ENCODE measurements around the gene ANKRD39. TPM values are rescaled to one million over a fixed set of nuclear protein-coding genes. Genes with fewer than 3 reads are reported as not detected.
"Not testable (repeated sequence)": the region's sequence is repeated elsewhere in the genome, so short reads cannot be mapped to it uniquely, and the experiment has no call there.

ANKRD39 gene
- total RNA-seq, 2 experiments from 2014 or later: 23.0 to 23.6 TPM

DNA sequence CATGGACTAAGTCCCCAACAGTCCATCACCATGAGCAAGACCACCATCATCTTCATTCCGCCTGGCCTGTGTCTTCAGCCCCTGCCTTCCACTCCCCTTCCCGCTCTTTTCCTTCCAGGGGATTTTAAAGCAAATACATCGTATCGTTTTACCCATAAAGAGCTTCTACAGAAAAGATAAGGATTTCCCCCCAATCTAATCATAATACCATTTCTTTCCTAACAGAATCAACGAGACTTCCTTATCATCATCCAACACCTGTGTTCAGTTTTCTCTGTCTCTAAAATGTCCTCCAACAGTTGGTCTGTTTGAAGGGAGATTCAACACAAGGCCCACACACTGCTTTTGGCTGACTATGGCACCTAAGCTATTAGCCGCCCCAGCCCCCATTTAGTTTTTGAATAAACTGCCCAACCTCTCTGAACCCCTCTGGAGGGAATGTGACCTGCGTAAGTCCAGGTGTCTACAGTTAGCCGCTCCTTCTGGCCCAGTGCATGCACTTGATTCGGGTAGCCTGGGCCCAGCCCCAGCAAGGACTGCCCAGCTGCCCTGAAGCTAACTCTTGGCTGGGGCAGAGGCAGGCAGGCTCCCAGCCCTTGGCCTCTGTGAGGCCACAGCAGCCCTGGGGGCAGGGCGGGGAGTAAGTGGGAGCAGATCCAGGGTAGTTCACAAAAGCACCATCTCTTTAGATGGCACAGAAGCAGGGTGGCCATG, 37.4 kb upstream of the ANKRD39 start:
- Mint-ChIP-seq H3K36me3 (ENCODE audit: low read depth) (no peaks in the 10 kb centered on the region), H3K27ac (no peak overlapping the region), H3K27me3 (no peaks in the 10 kb centered on the region), H3K9me3 (ENCODE audit: low read depth) (no peaks in the 10 kb centered on the region), H3K4me3 (peak overlapping the region; percentile 35), H3K4me1 (peaks cover 52% of the 10 kb centered on the region)
- ATAC-seq: peak; percentile 23
- no peak for DNase-seq
- intact Hi-C loops (cut with DNase I, micrococcal nuclease): no loop called here
- ChIA-PET POLR2A (interaction anchor here (0.6 kb wide), 1 partner anchor 38 kb away, joined by 3 read pairs; the partner anchor contains the start of gene ANKRD39), CTCF (interaction anchor here (0.9 to 1.5 kb wide), 2 partner anchors 20 to 37 kb away, joined by 3 to 4 read pairs; partner anchors contain the start of gene ANKRD39)

DNA sequence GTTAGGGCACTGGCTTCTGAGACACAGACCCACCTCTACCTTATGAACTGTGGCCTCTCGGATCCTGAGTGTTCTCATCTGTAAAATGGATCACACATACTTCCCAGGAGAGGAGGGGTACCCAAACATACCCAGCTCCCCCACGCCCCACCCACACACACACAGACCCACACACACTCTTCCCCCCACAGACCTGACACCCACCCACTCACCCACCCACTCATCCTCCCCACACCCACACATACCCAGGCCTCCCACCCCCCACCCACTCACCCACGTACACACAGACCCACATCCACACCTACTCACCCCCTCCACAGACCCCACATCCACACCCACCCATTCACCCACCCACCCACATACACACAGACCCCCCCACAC, 36.3 kb upstream of the ANKRD39 start:
- Mint-ChIP-seq H3K27ac (no peak overlapping the region), H3K27me3 (no peaks in the 10 kb centered on the region), H3K4me1 (peaks cover 54% of the 10 kb centered on the region), H3K9me3 (ENCODE audit: low read depth) (no peaks in the 10 kb centered on the region), H3K36me3 (ENCODE audit: low read depth) (no peaks in the 10 kb centered on the region), H3K4me3 (no peak overlapping the region)
- ChIA-PET CTCF (no interaction called here), POLR2A (no interaction called here)
- intact Hi-C loops (cut with DNase I, micrococcal nuclease): loop anchor here in 1 of 2 experiments (5.0 kb wide), 1 partner anchor 43 kb away; no protein-coding TSS in a partner anchor
- ATAC-seq: no peak
- DNase-seq: no peak

DNA sequence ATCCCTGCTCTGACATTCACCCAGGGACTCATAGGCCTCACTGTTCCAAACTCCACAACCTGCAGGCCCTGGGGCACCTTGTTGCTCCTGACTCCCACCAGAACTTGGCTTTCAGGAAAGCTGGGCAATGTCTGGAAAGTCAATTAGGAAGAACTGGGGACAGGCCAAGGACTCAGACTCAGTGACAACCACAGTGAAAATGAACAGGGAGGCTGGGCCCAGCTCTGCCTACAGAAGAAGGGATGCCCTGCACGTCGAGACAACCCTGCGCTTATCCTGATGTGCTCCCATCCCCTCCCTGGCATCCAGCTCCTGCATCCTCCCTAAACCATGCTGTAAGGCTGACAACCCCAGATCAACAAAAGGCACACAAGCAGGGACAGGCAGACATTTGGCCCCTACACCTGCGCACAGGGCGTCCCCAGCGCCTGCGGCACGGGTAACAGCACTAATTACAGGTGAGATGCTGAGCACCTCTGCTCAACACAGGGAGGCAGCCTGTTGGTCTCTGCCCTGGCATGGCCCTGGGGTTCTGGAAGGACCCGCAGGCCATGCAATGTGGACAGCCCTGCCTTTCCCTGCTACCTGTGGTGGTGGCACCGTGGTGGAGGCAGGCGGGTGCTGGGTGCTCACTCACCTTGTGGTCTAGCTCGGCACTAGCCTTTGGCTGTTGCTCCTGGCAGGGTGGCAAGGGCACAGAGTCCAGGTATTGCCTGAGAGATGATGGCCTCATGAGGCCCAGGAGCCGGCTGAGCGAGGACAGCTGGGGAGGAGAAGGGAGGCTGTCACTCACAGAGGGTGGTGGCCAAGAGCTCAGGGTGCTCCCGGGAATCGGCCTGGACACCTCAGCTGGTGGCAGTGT, 35.7 kb upstream of the ANKRD39 start:
- no peaks in the 10 kb centered on the region for H3K36me3 Mint-ChIP-seq (ENCODE audit: low read depth)
- intact Hi-C loops (cut with DNase I, micrococcal nuclease): loop anchor here in 1 of 2 experiments (5.0 kb wide), 1 partner anchor 44 kb away; no protein-coding TSS in a partner anchor
- H3K4me3 Mint-ChIP-seq: no peak overlapping the region
- CTCF ChIA-PET: no interaction called here
- ATAC-seq (no peak), DNase-seq (no peak)
- POLR2A ChIA-PET: no interaction called here
- H3K27me3 Mint-ChIP-seq: no peaks in the 10 kb centered on the region
- no peaks in the 10 kb centered on the region for H3K9me3 Mint-ChIP-seq (ENCODE audit: low read depth)
- H3K27ac Mint-ChIP-seq: no peak overlapping the region
- H3K4me1 Mint-ChIP-seq: peaks cover 54% of the 10 kb centered on the region

DNA sequence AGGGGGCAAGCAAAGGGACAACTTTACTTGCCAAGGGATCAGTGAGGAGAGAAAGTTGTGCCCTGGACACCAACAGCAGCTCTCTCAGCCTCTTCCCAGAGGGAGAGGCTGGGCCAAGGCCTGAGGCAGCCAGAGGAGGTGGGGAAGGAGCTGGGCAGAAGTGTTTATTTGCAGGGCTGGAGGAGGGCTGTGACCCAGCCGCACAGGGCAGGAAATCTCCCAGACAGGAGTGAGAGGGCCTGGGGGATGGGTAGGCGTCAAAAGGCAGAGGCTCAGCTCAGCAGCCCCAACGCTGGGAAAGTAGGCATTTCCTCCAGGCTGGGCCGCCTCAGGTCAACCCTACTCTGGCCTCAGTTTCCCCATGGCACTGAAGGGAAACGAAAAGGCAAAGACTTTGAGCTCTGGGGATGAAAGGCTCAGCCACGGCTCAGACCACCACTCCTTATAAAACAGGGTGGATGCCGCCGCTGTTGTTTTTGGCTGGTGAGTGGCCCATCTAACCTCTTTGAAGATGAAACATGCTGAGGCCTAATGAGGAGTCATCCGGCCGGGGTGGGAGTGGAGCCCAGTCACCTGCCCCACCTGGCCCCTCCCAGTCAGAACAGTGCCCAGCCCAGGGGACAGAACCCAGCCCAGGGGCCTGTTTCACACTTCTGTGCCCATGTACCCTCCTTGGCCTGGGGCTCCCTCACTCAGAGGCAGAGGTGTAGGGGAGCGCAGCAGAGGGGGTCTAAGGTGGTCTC, 33.9 kb upstream of the ANKRD39 start:
- intact Hi-C loops (cut with DNase I, micrococcal nuclease): loop anchor here in 1 of 2 experiments (5.0 kb wide), 1 partner anchor 46 kb away; no protein-coding TSS in a partner anchor
- Mint-ChIP-seq H3K36me3 (ENCODE audit: low read depth) (no peaks in the 10 kb centered on the region), H3K27me3 (no peaks in the 10 kb centered on the region), H3K4me3 (no peak overlapping the region), H3K27ac (no peak overlapping the region), H3K9me3 (ENCODE audit: low read depth) (no peaks in the 10 kb centered on the region), H3K4me1 (peaks cover 57% of the 10 kb centered on the region)
- DNase-seq (no peak), ATAC-seq (no peak)
- ChIA-PET CTCF (interaction anchor here (1.0 to 1.1 kb wide), 3 partner anchors 18 to 61 kb away, joined by 3 read pairs; no protein-coding TSS in a partner anchor), POLR2A (no interaction called here)

DNA sequence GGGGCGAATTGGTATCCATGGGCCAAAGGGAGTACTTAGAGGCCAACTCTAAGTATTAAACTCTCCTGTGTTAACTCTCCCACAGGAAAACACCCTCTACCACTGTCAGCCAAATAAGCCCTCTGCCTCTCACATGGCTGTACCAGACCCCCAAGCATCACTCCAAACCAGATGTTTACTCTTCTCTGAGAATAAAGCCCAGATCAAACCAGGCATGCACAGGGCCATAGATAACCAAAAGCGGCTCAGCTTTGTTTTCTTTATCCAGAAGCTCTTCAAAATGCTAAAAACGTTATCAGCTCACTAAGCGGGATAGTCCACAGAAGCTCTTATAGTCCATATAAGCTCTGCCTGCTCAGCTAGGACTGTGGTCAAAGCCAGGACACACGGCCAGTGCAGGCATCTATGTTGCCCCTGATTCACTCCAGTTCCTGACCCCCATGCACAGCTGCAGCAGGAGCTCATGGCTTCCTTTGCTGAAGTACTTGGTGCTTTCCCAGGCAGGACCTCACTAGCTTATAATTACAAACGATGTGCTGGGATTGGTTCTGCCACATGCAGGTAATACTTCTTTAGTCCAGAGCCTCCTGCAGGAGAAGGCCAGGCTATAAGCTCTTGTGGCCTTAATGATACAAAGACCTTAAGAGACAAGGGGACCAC, 33.0 kb upstream of the ANKRD39 start:
- ChIA-PET CTCF (interaction anchor here (1.0 to 1.1 kb wide), 3 partner anchors 17 to 62 kb away, joined by 3 read pairs; no protein-coding TSS in a partner anchor), POLR2A (no interaction called here)
- Mint-ChIP-seq H3K4me1 (peaks cover 50% of the 10 kb centered on the region), H3K27me3 (no peaks in the 10 kb centered on the region), H3K9me3 (ENCODE audit: low read depth) (no peaks in the 10 kb centered on the region), H3K36me3 (ENCODE audit: low read depth) (no peaks in the 10 kb centered on the region), H3K4me3 (no peak overlapping the region), H3K27ac (no peak overlapping the region)
- intact Hi-C loops (cut with DNase I, micrococcal nuclease): loop anchor here in 1 of 2 experiments (5.0 kb wide), 1 partner anchor 46 kb away; no protein-coding TSS in a partner anchor
- DNase-seq (no peak), ATAC-seq (no peak)

DNA sequence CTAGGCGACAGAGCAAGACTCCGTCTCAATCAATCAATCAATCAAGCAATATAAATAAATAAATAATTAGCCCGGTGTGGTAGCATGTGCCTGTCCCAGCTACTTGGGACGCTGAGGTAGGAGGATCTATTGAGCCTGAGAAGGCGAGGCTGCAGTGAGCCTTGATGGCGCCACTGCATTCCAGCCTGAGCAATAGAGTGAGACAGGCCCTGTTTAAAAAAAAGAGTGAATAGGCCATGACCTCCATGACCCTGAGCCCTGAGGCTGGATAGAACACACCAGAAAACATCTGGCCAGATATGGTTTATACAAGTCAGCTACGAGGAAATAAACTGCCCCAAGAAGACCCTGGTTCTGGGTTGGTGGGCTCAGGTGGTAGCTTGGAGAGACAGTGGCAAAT, 32.4 kb upstream of the ANKRD39 start:
- no peaks in the 10 kb centered on the region for H3K9me3 Mint-ChIP-seq (ENCODE audit: low read depth)
- ATAC-seq: no peak
- H3K27me3 Mint-ChIP-seq: no peaks in the 10 kb centered on the region
- no peaks in the 10 kb centered on the region for H3K36me3 Mint-ChIP-seq (ENCODE audit: low read depth)
- POLR2A ChIA-PET: no interaction called here
- H3K4me1 Mint-ChIP-seq: peaks cover 46% of the 10 kb centered on the region
- no peak overlapping the region for H3K4me3 Mint-ChIP-seq
- no peak for DNase-seq
- intact Hi-C loops (cut with DNase I, micrococcal nuclease): loop anchor here in 1 of 2 experiments (5.0 kb wide), 1 partner anchor 47 kb away; no protein-coding TSS in a partner anchor
- H3K27ac Mint-ChIP-seq: no peak overlapping the region
- CTCF ChIA-PET: no interaction called here

DNA sequence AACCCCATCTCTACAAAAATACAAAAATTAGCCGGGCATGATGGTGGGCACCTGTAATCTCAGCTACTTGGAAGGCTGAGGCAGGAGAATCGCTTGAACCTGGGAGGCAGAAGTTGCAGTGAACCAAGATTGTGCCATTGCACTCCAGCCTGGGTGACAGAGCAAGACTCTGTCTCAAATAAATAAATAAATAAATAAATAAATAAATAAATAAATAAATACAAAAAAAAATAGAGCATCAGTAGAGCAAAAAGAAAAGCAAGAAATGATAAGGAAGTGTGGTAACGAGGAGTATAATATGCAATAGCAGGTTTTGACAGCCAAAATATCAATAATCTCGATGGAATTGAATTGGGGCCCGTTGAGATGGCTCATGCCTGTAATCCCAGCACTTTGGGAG, 31.7 kb upstream of the ANKRD39 start:
- H3K9me3 Mint-ChIP-seq (ENCODE audit: low read depth); CTCF ChIA-PET; H3K27ac Mint-ChIP-seq; ATAC-seq; H3K27me3 Mint-ChIP-seq; H3K4me3 Mint-ChIP-seq; DNase-seq; intact Hi-C loops (cut with DNase I, micrococcal nuclease); H3K36me3 Mint-ChIP-seq (ENCODE audit: low read depth); POLR2A ChIA-PET: not testable (repeated sequence)
- peaks cover 41% of the 10 kb centered on the region for H3K4me1 Mint-ChIP-seq

DNA sequence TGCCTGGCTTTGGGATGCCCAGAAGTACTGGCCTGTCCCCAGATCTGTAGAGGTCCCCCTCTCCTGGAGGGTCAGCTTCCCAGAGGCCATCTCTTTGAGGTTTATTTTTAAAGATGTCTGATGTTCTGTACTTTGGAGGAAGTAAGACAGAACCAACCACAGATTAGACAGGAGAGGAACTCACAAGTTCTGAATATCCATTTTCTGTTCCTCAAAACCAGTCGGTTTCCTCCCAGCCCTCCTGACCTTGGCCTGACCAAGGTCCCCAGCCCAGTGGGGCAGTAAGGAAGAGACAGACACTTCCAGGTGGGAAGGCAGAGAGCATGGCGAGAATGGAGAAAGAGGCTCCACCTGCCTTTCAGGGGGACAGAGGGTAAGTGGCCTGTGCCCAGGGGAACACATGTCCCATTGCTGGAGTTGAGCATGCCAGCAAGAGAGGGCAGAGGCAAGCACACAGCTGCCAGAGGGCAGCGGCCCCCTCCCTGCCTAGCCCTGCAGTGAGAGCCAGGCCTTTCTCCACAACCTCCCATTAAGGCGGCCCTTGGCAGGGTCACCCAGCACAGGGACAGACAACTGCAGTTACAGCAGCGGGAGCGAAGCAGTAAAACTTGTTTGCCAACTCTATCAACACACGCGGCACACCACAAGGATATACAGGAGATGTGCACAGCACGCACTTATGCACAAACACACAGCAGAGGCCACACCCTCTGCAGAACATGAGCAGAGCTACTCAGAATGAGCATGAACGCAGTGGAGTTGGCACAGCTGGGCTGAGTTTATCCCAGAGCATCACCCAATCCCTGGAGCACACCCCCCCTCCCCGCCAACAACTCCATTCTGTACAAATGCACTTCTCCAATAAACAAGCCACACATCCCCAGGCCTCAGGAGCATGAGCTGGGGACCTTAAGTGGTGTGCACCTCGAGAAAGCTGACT, 30.5 kb upstream of the ANKRD39 start:
- Mint-ChIP-seq H3K36me3 (ENCODE audit: low read depth) (no peaks in the 10 kb centered on the region), H3K4me1 (peaks cover 41% of the 10 kb centered on the region), H3K27me3 (no peaks in the 10 kb centered on the region), H3K27ac (no peak overlapping the region), H3K9me3 (ENCODE audit: low read depth) (no peaks in the 10 kb centered on the region), H3K4me3 (no peak overlapping the region)
- POLR2A ChIA-PET: interaction anchor here (0.6 kb wide), 1 partner anchor 27 kb away, joined by 4 read pairs; no protein-coding TSS in a partner anchor
- CTCF ChIA-PET: interaction anchor here (0.6 to 1.7 kb wide), 2 partner anchors 17 to 37 kb away, joined by 3 to 6 read pairs; no protein-coding TSS in a partner anchor
- intact Hi-C loops (cut with DNase I, micrococcal nuclease): no loop called here
- ATAC-seq (peak; percentile 61), DNase-seq (no peak)

DNA sequence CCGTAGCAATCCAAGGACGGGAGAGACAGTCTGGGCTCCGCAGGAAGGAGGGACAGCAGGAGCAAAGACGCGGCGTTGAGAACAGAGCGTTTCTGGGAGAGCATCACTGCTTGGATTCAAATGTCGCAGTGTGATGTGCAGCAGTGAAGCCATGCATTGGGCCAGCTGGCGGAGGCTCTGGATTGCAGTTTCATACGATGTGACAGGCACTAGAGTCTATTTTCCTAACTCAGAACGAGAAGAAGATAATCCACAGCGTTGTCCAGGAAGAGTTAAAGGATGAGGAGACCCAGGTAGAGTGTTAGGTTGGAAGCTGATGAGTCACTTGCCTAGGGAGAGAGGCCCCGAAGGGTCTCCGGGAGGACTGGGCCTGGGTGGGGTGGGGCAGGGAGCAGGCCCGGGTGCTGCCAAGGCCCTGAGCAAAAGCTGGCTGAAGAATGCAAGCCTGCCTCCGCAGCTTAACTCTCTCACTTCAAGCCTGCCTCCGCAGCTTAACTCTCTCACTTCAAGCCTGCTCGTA, 29.7 kb upstream of the ANKRD39 start:
- CTCF ChIA-PET: interaction anchor here (1.7 kb wide), 1 partner anchor 16 kb away, joined by 6 read pairs; no protein-coding TSS in a partner anchor
- no peak for ATAC-seq

More for the DNA sequence above, 29.7 kb upstream of the ANKRD39 start:
- no peaks in the 10 kb centered on the region for H3K9me3 Mint-ChIP-seq (ENCODE audit: low read depth)
- POLR2A ChIA-PET: no interaction called here
- no peaks in the 10 kb centered on the region for H3K36me3 Mint-ChIP-seq (ENCODE audit: low read depth)
- no peak overlapping the region for H3K4me3 Mint-ChIP-seq
- H3K27me3 Mint-ChIP-seq: no peaks in the 10 kb centered on the region
- no peak overlapping the region for H3K27ac Mint-ChIP-seq
- H3K4me1 Mint-ChIP-seq: peaks cover 35% of the 10 kb centered on the region
- intact Hi-C loops (cut with DNase I, micrococcal nuclease): no loop called here
- no peak for DNase-seq

Measured in activated CD4-positive, alpha-beta T cell treated with anti-CD3 and anti-CD28 coated beads for 36 hours (primary cell).